ENCODE results near the gene DNAAF9.
"Not testable (repeated sequence)": the region's sequence is repeated elsewhere in the genome, so short reads cannot be mapped to it uniquely, and the experiment has no call there.

DNAAF9 gene

DNA sequence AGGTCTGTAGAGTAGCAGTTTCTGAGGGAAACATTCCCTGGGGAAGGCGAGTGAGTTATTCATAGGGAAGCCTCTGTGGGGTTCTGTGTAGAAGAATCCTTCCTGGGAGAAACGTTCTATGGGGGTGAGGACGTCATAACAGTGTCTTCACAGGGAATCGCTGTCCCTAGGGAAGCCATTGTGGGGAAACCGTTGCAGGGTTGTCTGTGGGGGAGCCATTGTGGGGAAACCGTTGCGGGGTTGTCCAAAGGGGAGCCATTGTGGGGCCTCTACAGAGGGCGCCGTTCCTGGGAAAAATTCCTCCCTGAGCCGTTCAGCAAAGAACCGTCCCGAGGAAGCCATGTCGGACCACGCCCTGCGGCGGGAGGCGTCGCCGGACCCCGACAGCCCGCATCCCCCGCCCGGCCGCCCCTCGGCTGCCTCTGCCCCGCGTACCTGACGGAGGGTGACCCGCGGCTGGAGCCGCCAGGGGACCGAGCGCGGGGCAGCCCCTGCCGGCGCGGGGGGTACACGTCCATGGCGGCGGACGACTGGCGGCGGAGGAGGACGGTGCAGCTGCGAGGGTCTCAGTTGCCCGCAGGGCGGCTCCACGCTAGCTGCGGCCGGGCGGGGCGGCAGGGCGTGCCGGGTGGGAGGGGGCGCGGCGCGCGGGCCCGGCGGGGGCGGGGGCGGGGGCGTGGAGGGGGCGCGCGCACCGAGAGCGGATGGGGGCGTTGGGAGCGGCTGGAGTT is at the start of gene DNAAF9:
DNAAF9 (minus strand) TSS at position 630 of the 731 bp plus-strand sequence; CDS start at position 518, 112 bp downstream.
- DNase-seq (ENCODE audit: low read depth) = peak; percentile 31

DNA sequence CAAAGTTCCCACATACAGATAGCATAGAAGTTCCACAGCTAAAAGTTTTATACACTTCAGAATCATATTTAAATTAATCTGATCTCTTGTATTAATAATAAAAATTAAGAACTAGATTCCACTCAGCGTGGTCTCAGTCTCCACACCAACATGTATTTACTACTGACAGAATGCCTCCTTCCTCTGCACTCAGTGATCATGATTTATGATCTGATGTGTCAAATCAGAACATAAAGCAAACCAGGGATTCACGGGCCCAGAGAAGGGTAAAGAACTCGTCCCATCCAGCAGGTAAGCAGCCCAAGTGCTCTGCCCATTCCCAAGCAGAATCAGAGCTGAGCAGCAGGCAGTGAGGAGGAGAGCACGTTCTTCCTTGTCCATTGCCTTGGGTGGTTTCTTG is 49.2 kb upstream of the DNAAF9 start:
- no peak for DNase-seq (ENCODE audit: low read depth)

DNA sequence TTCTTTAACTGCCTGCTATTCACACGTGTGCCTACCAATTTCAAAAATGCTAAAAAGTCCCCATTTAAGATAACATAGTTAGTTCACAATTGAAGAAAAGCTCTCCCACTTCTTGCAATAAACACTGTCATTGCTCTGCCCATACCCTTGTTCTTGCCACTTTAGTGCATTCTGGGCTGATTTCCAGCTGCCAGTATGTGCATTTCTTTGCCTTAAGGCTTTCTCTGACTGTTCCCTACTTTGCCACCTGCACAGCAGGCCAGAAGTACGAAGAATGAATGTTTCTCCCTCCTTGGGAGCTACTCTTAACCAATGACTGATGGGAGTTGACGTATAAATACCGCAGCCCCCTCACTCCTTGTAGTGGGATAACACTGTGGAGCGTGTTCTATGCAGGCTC is 47.4 kb upstream of the DNAAF9 start:
- no peak for DNase-seq (ENCODE audit: low read depth)

DNA sequence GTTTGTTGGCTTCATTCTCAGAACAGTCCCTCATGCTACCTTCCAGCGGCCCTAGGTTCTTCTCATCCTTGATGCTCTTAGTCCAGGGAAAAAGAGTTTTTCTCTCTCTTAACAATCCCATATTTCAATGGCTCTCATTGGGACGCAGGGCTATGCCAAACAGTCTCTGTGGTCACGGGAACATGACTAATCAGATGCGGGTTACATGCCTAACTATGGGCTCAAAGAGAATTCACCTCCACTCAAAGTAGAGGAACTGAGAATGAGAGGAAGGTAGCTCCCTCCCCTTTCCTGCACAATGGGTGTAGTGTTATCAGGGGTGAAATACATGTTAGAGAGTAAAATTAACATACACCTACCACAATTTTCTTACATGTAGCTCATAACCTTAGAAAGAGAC is 45.2 kb upstream of the DNAAF9 start:
- DNase-seq (ENCODE audit: low read depth) = no peak

DNA sequence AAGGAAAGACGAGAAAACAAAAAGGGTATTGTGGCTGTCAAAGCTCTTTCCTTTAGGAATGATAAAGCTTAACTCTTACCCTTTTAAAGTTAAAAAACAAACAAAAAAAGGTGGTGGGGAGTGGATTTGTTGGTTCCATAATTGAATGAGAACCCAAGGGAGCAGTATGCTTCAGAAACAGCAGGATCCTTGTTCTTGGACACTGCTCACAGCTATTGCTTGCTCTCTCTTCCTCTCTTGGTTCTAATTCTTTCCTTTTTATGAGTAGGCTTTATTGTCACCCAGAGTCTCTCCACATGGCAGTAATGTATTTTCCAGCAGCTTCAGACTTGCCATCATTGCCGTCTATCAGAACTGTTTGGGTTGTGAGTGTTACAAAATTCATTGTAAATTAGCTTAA is 44.7 kb upstream of the DNAAF9 start:
- no peak for DNase-seq (ENCODE audit: low read depth)

DNA sequence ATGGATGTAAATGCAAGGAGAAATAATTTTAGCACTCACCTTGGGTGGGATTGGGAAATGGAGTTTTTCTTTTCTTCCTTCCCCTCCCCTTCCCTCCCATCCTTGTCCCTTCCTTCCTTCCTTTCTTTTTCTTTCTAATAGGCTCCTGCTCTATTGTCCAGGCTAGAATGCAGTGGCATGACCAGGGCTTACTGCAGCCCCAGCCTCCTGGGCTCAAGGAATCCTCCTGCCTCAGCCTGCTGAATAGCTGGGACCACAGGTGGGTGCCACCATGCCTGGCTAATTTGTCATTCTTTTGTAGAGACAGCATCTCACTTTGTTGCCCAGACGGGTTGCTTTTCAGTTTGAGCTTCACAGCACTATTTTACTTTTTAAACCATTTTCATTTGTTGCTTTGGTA is 41.9 kb upstream of the DNAAF9 start:
- DNase-seq (ENCODE audit: low read depth) = no peak

DNA sequence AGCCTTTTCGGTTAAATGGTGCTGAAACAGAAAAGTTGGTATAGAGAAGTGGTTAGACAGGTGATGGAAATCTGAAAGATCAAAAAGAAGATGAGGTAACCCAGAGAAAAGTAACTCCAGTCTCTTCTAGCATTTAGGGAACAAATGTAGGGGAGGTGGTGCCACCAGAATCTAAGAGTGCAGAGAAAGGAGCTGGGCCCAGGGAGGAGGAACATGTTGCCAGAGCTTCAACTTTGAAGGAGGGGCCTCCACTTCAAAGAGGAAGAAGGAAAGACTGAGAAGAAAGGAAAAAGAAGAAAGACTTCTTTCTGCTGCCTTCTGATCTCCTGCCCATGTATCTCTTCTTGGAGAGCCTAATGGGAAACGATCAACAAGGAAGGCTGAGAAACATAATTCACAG is 39.9 kb upstream of the DNAAF9 start:
- DNase-seq (ENCODE audit: low read depth) = no peak

DNA sequence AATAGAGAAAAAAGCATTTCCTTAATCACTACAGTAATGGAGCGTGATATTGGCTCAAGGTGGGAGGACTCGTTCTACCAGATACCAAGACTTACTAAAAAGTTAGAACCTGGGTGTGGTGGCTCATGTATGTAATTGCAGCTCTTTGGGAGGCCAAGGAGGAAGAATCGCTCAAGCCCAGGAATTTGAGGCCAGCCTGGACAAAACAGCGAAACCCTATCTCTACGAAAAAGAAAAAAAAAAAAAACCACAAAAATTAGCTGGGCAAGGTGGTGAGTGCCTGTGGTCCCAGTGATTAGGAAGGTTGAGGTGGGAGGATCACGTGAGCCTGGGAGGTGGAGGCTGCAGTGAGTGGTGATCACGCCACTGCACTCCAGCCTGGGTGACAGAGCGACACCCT is 39.3 kb upstream of the DNAAF9 start:
- DNase-seq (ENCODE audit: low read depth) = no peak

DNA sequence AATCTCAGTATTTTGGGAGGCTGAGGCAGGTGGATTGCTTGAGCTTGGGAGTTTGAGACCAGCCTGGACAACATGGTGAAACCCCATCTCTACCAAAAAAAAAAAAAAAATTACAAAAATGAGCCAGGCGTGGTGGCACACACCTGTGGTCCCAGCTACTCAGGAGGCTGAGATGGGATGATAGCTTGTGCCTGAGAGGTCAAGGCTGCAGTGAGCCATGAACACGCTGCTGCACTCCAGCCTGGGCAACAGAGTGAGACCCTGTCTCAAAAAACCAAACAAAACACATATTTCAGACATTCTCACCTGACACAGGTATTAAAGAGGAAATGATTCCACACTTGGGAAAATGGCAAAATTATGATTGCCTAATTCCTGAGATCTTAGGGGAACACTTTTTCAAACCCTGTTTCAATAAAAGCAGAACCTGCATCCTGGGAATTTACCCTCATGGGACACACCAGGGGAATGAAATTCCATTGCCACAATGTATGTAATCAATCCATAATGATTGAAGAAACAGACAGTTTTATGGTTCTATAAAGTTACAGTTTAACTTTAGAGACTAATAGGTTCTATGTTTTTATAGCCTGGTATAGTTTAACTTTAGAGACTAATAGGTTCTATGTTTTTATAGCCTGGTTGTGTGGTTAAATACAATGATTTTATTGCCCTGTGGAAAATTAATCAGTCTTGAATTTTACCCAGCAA is 29.6 kb upstream of the DNAAF9 start:
- DNase-seq (ENCODE audit: low read depth) = no peak

DNA sequence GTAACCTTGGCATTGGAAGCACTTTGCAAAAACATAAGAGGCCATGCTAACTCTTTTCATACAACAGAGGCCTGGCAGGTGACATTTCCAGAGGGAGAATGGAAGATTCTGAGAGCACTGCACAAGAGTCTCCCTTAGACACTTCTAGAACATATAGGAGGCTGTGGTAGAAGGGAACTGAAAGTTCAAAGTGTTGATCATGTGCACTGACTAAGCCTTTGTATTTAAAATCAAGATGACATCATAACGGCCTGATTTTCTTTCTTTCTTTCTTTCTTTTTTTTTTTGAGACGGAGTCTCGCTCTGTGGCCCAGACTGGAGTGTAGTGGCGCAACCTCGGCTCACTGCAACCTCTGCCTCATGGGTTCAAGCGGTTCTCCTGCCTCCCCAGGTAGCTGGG is 26.8 kb upstream of the DNAAF9 start:
- DNase-seq (ENCODE audit: low read depth) = no peak

DNA sequence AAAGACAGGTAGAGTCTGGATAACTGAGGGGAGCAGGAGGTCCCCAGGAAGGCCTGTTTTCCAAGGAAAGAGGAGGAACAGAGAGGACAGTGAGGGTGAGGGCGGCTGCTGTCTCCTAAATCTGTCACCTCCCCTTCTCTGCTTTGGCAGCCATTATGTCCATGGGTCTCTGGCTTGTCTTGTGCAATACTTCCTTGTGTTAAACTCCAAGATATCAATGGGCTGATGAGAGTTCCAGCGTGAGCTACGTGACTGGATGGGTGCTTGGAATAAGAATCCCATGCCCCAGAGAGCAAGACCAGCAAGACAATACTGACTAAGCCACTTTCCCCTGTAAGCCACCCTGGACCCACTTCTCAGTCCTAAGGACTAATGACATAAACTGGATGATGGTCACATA is 26.3 kb upstream of the DNAAF9 start:
- no peak for DNase-seq (ENCODE audit: low read depth)

DNA sequence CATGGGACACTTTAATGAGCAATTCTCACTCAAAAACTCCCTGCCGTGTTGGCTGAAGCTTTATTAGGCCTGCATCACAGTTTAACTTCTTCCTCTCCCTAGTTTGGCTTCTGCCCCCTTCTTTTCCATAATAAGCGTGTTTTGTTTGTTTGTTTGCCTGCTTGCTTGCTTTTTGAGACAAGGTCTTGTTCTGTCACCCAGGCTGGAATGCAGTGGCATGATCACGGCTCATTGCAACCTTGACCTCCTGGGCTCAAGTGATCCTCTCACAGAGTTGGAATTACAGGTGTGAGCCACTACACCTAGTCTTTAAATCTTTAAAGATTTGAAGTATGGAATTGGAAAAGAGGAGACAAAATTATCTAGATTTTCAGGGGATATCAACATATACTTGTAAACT is 25.4 kb upstream of the DNAAF9 start:
- DNase-seq (ENCODE audit: low read depth) = no peak

DNA sequence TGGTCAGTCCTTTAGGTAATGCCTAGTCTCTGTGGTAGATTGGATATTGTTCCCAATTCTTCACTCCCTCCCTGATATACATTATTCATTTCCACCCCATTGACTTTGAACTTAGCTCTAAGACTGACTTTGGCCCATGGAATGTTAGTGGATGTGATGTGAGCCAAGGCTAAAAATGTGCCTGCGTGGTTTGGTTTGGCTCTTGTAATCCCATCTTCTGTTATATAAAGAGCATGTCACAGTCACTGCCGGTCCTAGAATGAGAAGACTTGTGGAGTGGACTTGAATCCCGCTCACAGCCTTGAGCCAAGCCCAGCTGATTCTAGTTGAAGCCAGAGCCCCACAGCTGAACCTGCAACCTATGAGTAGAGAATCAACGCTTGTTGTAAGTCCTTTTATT is 23.6 kb upstream of the DNAAF9 start:
- no peak for DNase-seq (ENCODE audit: low read depth)

DNA sequence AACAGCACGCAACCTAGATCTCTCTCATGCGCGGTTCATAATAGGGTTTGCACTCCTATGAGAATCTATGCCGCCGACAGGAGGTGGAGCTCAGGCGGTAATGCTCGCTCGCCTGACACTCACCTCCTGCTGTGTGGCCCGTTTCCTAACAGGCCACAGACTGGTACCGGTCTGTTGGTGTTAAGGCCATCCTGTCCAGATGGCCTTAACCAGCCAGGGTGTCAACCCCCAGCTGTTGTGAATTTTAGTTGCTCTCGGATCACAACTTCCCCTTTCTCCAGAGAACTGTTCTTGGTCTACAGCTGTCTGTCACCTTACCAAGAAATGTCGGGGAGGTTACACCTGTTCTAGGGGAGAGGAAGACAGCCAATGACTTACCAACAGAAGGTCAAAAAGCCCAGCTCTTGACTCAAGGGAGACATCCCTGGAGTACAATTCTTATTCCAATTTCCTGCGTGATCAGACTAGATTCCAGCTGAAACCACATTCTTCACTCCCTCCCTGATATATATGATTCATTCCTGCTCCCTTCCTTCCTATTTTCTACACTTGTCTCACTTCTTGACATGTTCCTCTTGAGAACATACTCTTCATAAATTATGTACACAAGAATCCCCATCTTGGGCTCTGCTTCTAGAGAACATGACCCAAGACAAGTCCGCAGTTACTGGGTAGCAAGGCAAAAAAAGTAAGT is 23.1 kb upstream of the DNAAF9 start:
- no peak for DNase-seq (ENCODE audit: low read depth)

DNA sequence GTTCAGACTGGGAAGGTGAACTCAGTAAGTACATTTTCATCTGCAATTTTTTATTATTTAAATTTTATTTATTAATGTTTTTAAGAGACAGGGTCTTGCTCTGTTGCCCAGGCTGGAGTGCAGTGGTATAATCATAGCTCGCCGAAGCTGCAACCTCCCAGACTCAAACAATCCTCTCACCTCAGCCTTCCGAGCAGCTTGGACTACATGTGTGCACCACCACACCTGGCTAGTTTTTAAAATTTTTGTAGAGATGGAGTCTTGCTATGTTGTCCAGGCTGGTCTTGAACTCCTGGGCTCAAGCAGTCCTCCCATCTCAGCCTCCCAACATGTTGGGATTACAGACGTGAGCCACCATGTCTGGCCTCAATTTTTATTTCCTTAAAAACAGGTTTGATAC is 19.3 kb upstream of the DNAAF9 start:
- not testable (repeated sequence) for DNase-seq (ENCODE audit: low read depth)

DNA sequence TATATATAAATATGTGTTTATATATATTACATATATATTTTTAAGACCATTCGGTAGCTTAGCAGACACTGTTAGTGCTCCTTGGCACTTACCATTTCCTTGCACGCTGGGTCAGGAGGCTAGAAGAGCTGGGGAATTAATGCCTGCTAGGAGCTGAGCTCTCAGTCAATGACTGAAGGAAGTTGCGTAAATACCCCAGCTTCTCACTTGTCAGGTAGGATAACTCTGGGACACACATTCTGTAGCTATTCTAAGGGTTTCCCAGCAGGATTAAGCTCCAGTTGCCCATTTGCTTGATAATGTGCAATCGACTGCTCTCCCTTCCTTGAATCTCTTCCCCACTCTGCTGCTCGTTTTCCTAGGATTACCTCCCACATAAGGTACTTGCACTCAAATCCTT is 15.7 kb upstream of the DNAAF9 start:
- no peak for DNase-seq (ENCODE audit: low read depth)

DNA sequence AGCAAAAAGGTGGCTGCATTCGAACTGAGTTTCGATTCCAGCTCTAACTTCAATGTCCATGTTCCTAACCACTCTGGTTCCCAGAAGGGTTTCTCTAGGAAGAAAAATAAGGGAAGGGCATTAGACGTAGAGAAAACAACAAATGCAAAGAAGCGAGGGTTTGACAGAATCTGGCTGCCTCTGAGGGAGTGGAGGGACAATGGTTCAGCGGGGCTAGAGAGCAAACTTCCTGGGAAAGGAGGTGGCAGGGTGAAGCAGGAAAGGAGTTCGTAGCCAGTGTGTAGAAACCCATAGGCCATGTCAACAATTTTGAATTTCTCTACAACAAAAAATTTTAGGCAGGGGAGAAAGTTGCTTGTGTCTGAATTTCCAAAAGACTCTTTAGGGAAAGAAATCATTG is 14.5 kb upstream of the DNAAF9 start:
- DNase-seq (ENCODE audit: low read depth) = no peak

DNA sequence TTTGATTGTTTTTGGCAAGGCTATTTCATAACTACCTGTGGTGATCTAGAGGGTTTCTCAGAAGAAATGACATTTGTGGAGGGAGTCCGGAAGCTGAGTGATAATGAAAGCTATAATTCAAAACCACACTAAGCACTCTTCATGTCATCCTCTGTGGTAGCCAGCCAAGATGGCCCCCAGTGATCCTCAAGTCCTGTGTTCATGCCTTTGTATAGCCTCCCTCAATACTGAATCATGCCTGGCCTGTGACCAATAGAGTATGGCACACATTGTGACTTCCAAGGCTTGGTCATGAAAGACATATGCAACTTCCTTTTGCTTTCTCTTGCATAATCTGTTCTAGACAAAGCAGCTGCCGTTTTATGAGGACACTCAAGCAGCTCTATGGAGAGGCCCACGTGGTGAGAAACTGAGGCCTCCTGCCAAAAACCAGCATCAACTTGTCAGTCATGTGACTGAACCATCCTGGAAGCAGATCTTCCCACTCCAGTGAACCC is 12.8 kb upstream of the DNAAF9 start:
- no peak for DNase-seq (ENCODE audit: low read depth)

DNA sequence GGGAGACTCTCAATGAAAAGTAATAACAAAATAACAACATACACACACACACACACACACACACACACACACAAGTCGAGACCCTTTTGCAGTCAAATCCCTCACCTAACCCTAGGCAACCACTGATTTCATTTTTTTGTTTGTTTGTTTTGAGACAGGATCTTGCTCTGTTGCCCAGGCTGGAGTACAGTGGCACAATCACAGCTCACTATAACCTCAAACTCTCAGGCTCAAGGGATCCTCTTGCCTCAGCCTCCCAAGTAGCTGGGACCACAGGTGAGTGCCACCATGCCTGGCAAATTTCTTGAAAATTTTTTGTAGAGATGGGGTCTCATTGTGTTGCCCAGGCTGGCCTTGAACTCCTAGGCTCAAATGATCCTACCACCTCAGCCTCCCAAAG is 10.7 kb upstream of the DNAAF9 start:
- not testable (repeated sequence) for DNase-seq (ENCODE audit: low read depth)

DNA sequence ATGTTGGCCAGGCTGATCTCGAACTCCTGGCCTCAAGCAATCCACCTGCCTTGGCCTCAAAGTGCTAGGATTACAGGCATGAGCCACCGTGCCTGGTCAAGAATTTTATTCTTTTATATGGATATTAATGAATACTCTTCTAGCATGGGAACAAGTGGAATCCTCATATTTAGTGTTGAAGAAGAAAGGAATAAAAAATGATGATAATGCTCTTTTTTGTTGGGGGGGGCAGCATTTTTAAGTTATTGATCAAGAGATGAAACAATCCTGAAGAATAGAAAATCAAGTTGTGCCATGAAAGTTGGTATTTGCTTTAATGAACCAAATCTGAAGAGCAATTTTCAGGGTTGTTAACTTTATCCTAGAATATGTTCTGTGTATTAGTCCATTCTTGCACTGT is 6.7 kb upstream of the DNAAF9 start:
- no peak for DNase-seq (ENCODE audit: low read depth)

DNA sequence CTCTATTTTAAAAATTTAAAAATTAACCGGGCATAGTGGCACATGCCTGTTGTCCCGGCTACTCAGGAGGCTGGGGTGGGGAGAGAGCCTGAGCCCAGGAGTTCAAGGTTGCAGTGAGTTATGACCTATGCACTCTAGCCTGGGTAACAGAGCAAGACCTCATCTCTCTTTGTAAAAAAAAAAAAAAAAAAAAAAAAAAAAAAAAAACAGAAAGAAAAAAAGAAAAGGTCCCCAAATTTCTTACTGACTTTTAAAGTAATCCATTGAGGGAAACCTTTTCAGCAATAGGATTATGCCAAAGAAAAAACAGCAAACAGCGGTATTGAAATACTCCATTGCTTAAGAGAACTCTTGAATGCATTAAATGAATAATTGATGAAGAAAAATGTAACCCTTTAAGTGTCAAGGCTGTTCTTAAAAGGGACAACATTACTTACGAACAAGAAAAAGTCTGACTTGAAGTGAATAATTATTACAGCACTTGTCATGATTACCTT is 6.0 kb upstream of the DNAAF9 start:
- no peak for DNase-seq (ENCODE audit: low read depth)

DNA sequence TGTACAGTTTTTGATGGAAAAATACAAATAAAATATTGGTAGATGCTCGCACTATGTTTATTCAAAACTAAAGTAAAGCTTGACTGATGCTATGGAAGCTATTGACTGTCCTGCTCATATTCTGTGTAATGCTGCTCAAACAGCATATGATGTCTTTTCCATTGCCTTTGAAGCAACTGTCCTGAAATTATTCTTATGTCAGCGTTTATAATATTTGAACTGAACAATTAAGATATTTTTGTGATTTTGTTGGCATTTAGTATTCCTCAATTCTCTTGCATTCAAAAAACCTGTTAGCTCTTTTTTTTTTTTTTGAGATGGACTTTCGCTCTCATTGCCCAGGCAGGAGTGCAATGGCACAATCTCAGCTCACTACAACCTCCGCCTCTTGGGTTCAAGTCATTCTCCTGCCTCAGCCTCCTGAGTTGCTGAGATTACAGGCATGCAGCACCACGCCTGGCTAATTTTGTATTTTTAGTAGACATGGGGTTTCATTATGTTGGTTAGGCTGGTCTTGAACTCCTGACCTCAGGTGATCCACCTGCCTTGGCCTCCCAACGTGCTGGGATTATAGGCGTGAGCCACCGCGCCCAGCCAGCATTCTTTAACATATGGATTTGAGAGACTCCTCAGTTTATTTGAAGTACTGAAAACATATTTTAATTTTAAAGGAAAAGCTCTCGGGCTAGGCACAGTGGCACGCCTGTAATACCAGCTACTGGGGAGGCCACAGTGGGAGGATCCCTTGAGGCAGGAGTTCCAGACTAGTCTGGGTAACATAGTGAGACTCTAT is 5.3 kb upstream of the DNAAF9 start:
- DNase-seq (ENCODE audit: low read depth) = no peak

Data from stimulated activated CD8-positive, alpha-beta memory T cell treated with anti-CD3 and anti-CD28 coated beads, Interleukin-4, amount 100 ng/mL, for 24 hours (primary cell).